ENCODE data around the gene TKT.

Gene TKT

GRCh38 chr3:53178246-53178645 lies 77.6 kb downstream of the TKT start:
- no peak for DNase-seq (ENCODE audit: low spot score)

DNA sequence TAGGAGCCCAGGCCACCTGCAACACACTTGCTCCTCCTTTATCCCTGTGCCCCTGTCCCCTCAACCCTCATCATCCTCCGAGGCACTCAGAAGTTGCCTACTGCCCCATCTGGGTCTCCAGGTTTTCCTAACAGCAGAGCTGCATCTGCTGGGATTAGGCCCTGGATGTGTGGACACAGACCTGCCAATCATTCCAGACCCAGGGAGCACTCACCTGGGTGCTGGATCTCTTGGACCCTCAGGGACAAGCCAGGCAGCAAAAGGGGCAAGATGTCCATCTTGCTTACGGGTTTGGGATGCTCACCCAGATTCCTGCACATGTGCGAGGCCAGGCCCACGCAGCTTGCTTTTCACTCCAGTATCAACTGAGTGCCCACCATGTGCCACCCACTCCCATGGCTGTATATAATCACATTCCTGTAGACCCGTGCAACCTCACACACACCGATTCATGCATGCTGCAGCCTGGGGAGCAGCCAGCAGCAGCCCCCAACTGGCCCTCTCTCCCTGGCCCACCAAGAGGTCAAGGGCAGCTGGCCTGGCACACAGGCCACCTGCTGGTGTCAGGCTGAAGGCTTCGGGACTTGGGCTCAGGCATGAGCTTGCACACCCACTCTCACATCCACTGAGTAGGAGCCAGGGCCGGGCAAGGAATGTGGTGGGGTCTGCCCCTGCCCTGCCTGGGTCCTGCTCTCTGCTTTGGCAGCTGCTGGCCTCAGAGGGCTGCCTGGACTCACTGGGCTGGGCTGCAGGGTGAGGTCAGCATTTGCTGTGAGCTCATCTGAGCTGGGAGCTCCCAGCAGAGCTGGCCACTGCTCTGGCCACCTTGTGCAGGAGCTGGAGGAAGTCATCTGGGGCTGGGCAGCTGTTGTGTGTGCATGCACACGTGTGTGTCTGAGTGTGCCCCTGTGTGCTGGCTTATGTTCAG lies 79.9 kb downstream of the TKT start:
- no peak for DNase-seq (ENCODE audit: low spot score)

Measured in left forelimb (tissue), 1 donor.